Activated T-cell treated with anti-CD3 and anti-CD28 coated beads, Interleukin-2, amount 50 U/mL, for 1 hour (primary cell): ENCODE data around the gene WDPCP.
"Not testable (repeated sequence)": the region's sequence is repeated elsewhere in the genome, so short reads cannot be mapped to it uniquely, and the experiment has no call there.

Source experiments
- DNase-seq: peaks from one replicate; pipeline ENCODE4 v3.0.0-alpha.2; 2020

The WDPCP gene

DNA sequence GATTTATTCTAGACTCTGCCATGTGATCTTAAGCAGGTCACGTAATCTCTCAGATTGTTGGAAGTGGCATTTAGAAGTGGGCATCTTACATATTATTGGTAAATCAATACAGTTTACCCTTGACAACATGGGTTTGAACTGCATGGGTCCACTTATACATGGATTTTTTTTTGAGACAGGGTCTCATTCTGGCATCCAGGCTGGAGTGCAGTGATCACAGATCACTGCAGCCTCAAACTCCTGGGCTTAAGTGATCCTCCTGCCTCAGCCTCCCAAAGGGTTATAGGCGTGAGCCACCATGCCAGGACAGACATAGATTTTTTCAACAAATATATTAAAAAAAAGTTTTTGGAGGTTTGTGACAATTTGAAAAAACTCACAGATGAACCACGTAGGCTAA, 393.0 kb downstream of the WDPCP start:
- DNase-seq = no peak

- DNase-seq = no peak
These were observed 394.1 kb downstream of the WDPCP start for GRCh38 chr2:63194175-63194574.

DNA sequence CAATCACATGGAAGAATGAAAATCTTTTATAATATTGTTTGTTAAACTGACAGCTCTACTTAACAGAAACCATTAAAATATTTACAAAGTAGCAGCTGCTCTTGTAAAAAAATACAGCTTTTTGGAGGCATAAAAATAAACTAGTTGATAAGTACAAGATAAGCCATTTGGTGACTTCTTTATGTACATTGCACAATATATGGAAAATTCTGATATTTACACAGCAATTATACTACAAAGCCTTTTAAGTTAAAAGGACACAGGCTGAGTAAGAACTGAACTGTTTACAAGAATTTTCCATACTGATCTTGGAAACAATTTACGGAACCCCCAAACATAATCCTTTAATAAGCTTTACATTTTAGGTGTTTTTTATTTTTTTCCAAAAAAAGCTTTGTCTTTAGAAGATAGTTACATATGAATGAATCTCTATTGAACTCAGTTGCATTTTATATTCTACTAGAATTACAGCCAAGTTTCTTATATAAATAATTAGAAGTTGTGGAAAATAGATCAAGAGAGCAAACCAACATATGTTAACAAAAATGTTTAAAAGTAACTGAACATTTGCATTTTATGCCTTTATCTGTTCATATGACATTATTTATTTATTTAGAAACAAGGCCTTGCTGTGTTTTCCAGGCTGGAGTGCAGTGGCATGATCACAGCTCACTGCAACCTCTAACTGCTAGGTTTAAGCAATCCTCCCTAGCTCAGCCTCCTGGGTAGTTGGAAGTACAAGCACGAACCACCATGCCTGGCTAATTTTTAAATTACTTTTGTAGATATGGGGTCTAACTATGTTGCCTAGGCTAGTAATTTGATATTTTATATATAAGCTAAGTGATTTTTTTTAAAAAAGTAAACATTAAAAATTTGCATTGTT, 395.1 kb downstream of the WDPCP start:
- no peak for DNase-seq

DNA sequence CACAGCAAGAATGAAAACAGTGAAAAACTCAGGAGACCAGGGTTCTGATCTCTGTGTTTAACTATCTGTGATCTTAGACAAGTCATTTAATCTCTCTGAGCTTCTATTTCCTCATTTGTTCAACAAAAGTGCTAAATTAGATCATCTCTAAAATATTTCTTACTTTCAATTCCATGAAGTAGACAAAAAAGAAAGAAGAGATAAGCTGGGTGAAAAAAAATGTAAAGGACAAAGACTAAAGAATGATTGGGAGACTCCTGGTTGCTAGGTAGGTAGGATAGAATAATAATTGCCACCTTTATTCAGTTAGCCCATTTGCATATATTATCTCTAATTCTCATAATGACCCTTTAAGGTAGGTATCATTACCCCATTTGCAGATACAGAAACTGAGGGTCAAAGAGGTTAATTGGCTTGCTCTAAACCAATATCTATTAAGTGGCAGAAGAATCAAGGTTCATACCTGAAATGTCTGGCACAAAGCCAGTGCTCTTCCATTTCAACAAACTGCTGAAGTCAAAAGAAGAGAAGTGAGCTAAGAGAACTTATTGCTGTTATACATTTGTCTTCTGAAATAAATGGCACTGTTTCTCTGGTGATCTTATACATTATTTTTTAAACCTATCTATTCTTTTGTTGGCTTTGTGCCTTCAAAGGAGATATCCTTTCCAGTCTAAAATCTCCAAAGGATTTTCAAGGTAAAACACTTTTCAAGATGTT, 395.9 kb downstream of the WDPCP start:
- no peak for DNase-seq

DNA sequence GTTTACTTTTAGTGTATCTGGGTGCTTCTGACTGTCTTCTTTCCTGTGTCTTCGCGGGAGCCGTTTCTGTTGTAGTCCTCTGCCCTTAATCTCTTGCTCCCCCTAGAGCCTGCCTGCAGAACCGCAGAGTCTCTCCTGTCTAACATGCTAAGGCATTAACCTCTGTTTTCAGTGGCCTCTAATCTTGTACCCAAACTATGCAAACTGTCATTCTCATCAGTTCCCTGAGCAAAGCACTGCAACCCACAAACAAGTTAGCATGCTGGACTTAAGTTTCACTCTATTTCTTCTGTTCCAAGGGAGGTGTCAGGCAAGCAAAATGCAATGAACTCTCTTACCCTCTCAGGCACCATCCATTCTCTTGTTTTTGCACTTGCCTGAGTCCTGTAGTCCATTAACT, 399.3 kb downstream of the WDPCP start:
- DNase-seq = no peak

DNA sequence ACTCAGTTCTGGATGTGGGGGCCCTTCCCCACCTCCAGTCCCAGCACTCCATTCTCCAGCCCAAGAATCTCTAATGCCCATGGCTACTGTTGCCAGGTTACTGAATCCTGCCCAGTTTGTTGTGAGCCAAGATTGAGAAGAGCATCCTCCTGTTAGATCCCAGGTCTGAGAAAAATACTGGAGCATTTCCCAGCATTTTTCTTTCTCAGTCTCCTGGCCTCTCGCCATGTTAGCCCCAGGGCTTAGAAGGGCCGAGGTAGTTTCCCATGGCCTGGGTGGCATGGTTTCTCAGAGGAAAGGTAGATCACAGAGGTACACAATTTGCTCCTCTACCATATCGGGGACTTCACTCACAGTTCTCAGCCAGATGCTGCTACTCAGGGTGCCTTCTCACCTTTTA, 401.9 kb downstream of the WDPCP start:
- DNase-seq = no peak

DNA sequence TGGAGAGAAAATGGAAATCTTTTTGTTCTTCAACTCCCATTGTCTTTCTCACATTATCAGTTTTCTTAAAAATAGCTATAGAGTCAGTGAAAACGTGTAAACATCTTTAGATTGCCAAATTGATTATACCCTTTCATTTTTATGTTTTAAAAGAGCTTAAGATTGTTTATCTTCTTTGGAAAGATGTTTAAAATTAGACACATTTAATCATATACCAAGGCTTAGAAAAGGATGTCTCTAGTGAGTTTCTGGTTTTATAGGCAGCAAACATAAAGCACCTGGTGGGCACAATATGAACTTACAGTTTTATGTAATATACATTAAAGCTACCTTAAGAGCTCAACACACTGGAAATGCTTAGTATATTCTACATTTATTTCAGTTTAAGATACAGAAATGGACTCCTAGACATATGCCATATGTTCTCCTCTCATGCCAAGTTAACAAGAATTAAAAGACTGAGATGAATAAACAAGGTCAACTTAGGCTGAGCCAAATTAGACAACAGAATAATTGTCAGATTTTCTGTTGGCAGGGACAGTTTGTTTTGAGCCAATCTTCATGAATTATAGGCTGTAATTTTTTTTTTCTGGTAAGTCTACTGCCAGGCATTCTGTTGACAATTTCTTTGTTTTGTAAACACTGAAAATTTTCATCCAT, 425.0 kb downstream of the WDPCP start:
- DNase-seq = no peak

DNA sequence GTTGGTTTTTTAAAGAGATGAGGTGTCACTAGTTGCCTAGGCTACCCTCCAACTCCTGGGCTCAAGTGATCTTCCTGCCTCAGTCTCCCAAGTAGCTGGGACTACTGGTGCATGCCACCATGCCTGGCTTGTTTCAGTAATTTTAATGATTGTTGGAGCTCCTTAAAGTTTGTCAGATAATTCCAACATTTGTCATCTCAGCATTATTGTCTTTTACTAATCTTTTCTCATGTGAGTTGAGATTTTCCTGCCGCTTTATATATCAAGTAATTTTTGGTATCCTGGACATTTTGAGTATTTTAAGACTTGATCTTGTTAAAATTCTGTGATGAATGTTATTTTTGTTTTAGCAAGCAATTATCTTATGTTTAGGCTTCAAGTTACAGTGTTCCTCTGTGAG, 429.0 kb downstream of the WDPCP start:
- no peak for DNase-seq

- not testable (repeated sequence) for DNase-seq
These were observed 451.6 kb downstream of the WDPCP start for GRCh38 chr2:63136683-63137082.

- DNase-seq = no peak
These were observed 456.3 kb downstream of the WDPCP start for GRCh38 chr2:63132020-63132419.

- DNase-seq = no peak
These were observed 457.1 kb downstream of the WDPCP start for GRCh38 chr2:63131196-63131595.

DNA sequence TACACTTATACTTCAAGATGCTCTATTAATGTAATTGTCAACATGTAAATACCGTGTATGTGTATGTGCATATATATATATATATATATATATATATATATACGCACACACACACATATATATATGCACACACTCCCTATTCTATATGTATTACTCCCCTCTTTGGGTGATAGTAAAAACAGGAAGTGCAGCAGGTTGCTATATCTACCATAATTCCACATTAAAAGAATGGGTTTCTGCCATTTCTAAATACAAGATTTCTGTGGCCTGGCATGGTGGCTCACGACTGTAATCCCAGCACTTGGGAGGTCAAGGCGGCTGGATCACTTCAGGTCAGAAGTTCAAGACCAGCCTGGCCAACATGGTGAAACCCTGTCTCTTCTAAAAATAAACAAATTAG, 460.7 kb downstream of the WDPCP start:
- no peak for DNase-seq

DNA sequence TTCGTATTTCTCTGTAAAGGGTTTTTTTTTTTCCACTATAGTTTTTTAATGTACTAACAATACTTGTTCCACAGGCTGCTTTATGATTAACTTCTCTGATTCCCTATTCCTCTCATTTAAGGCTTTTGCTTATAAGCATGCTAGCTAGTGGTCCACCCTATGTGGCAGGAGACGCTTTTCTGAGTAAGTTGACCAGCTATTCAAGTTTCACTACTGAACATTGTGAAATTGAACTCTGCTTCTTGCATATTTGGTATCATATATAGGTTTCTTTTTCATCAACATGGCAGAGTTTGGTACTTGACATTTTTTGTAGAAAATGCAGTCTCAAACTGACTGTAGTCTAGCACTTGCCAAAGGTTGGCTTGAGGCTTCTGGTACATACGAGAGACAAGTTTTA, 463.4 kb downstream of the WDPCP start:
- DNase-seq = no peak

DNA sequence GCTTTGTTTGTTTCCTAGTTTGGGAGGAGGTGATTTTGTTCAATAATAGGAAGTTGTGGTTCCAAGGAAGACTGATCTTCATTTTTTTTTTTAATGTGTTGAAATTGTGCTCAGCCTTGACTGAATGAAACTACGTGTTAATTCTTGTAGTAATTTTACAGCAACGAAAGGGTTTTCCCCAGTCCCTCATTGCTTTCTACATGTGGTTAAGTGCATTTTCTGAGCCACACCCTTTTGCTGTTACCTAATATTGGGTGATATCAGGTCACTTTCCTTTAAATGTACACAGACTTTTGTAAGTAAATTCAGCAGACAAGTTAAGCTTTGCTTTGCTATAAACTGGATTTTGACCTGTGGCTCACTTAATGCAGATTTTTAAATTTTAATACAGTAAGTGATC, 464.1 kb downstream of the WDPCP start:
- DNase-seq = no peak

- DNase-seq = no peak
These were observed 465.4 kb downstream of the WDPCP start for GRCh38 chr2:63122921-63123320.

DNA sequence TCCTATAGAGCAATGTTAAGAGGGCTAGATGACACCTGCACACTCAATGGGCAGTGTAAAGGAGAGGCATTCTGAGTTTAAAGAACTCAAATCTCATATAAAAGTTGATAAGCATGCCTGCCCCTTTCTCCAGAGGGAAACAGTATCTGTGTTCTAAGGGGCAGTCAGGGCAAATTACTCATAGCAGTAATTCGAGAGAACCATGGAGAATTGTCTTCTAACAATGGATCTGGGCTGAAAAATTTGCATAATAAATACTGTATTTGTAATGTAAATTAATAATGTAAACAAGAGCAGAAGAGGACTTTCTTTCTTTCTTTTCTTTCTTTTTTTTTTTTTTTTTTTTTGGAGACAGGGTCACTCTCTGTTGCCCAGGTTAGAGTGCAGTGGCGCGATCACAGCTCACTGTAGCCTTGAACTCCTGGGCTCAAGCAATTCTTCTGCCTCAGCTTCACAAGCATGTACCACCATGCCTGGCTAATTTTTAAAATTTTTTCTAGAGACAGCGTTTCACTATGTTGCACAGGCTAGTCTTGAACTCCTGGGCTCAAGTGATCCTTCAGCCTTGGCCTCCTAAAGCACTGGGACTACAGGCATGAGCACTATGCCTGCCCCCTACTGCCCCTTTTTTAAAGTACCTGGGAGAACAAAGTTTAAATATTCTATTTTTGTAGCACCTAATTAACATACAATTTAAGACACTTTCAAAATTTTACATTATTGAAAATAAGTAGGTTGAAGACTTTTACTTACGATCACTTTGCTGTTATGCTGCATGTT, 467.0 kb downstream of the WDPCP start:
- no peak for DNase-seq

GRCh38 chr2:63118821-63119220, 469.5 kb downstream of the WDPCP start:
- DNase-seq = no peak

DNA sequence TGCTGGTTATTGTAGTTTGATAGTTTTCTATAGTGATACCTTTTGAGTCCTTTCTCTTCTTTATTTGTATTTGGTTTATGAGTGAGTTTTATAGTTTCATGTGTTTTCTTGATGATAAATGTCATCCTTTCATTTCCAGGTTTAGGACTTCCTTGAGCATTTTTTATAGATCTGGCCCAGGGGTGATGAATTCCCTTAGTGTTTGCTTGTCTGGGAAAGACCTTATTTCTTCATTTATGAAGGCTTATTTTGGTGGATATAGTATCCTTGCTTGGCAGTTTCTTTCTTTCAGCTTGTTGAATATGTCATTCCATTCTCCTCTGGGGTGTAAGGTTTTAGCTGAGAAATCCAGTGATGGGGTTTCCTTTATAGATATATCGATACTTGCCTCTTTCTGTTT, 483.8 kb downstream of the WDPCP start:
- no peak for DNase-seq

DNA sequence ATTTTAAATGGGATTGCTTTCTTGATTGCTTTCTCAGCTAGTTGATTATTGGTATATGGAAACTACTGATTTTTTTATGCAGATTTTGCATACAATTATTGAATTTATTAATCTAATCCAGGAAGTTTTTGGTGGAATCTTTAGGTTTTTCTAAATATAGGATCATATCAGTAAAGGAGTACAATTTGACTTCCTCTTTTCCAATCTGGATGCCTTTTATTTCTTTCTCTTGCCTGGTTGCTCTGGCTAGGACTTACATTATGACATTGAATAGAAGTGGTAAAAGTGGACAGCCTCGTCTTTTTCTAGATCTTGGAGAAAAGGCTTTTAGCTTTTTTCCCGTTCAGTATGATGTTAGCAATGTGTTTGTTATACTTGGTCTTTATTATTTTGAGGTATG, 486.3 kb downstream of the WDPCP start:
- no peak for DNase-seq

GRCh38 chr2:63099032-63099431, 489.2 kb downstream of the WDPCP start:
- DNase-seq = no peak

DNA sequence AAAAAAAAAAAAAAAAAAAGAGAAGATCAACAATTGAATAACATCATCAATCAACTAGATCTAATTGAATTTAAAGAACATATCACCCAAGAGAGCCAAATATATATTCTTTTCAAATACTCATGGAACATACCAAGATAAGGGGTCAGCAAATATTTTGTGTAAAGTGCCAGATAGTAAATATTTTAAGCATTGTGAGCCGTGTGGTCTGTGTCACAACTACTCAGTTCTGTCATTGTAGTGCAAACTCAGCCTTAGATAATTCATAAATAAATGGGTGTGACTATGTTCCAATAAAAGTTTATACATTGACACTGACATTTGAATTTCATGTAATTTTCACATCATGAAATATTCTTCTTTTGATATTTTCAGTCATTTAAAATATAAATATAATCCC, 491.8 kb downstream of the WDPCP start:
- DNase-seq = no peak

- DNase-seq = no peak
These were observed 494.8 kb downstream of the WDPCP start for GRCh38 chr2:63093502-63093901.

DNA sequence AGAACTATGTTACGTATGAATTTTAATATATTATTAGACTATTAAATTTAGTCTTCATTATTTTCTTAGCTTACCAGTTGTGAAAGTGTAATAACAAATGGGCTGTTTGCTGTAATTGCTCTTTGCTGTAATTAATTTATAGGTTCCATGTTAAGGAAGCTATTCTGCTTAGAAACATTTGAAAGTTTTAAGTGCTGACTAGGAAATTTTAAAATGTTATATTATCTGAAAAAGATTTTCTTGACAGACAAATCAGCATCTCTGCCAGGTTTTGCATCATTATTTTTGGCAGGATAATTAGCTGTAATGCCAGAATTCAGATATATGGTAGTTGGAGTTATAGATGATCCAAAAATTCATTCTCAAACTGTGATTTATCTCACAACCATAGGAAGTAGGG, 495.4 kb downstream of the WDPCP start:
- DNase-seq = no peak
